OCI-LY3 (cell line): ENCODE measurements around the gene CAPNS1.

ENCODE experiments used
- H2AFZ ChIP-seq: fragments of 200-600, 300-600 bp; shearing (Covaris generic); 2 replicates; pipeline ENCODE4 v1.6.0; 2014; ENCODE audit warnings: antibody characterized with exemption, low read depth, low read length
- H3K27ac ChIP-seq: fragments of 200-600, 300-600 bp; sonication (generic); 2 replicates; pipeline ENCODE4 v1.5.1; 2014; ENCODE audit warnings: mild to moderate bottlenecking, low read length, moderate library complexity, mixed read lengths
- H3K27me3 ChIP-seq: fragments of 200-600, 300-600 bp; sonication (generic); 2 replicates; pipeline ENCODE4 v1.6.1; 2014; ENCODE audit warnings: low read depth, low read length, mixed read lengths
- H3K36me3 ChIP-seq: fragments of 200-600, 300-600 bp; sonication (generic); replicated peaks from 2 replicates; pipeline ENCODE3; 2014; ENCODE audit warnings: low read depth, low read length, mixed read lengths
- H3K4me1 ChIP-seq: fragments of 300-600, 200-600 bp; sonication (generic); 2 replicates; pipeline ENCODE4 v1.6.1; 2014; ENCODE audit warnings: low read length, mixed read lengths
- H3K4me2 ChIP-seq: fragments of 200-600, 300-600 bp; sonication (generic); 2 replicates; pipeline ENCODE4 v1.6.1; 2014; ENCODE audit warnings: low read length, mixed read lengths
- H3K4me3 ChIP-seq: fragments of 300-600, 200-600 bp; sonication (generic); 2 replicates; pipeline ENCODE4 v1.5.1; 2014; ENCODE audit warnings: antibody characterized with exemption, mild to moderate bottlenecking, low read length, moderate library complexity
- H3K79me2 ChIP-seq: fragments of 300-600, 200-600 bp; shearing (Covaris generic); 2 replicates; pipeline ENCODE4 v1.6.1; 2014; ENCODE audit warnings: mild to moderate bottlenecking, low read length, mixed read lengths
- H3K9ac ChIP-seq: fragments of 300-600, 200-600 bp; shearing (Covaris generic); 2 replicates; pipeline ENCODE4 v1.6.0; 2014; ENCODE audit warnings: mild to moderate bottlenecking, low read length, moderate library complexity
- H3K9me3 ChIP-seq: fragments of 200-600, 300-600 bp; shearing (Covaris generic); 2 replicates; pipeline ENCODE4 v1.6.1; 2014; ENCODE audit warnings: low read length, mixed read lengths; ENCODE audit not compliant: insufficient read depth
- H4K20me1 ChIP-seq: fragments of 200-600, 300-600 bp; sonication (generic); 2 replicates; pipeline ENCODE4 v1.6.1; 2016; ENCODE audit warnings: low read length, mixed read lengths; ENCODE audit not compliant: insufficient read depth
- CTCF ChIP-seq: fragments of 200-600, 300-600 bp; sonication (generic); IDR thresholded peaks from 2 replicates; pipeline ENCODE4 v1.5.1; 2014; ENCODE audit warnings: antibody characterized with exemption, low read length, low read depth
- EZH2phosphoT487 ChIP-seq: fragments of 200-600 bp; shearing (Covaris generic); IDR thresholded peaks from 2 replicates; pipeline ENCODE4 v1.6.1; 2018; ENCODE audit warnings: antibody characterized with exemption, mixed run types, low read depth

CAPNS1 gene

GRCh38 chr19:36144624-36145023 lies 4.8 kb downstream of the CAPNS1 start:
- no peak overlapping the region for H3K4me3 ChIP-seq
- H3K36me3 ChIP-seq = peaks cover 48% of the 10 kb centered on the region
- H3K9me3 ChIP-seq = no peaks in the 10 kb centered on the region
- no peaks in the 10 kb centered on the region for H3K27me3 ChIP-seq
- H3K4me2 ChIP-seq = no peak overlapping the region
- no peak overlapping the region for H3K9ac ChIP-seq
- peaks cover 19% of the 10 kb centered on the region for H3K79me2 ChIP-seq
- H2AFZ ChIP-seq = no peak overlapping the region
- H3K27ac ChIP-seq = no peak overlapping the region
- H4K20me1 ChIP-seq = peaks cover 10% of the 10 kb centered on the region
- peaks cover 6% of the 10 kb centered on the region for H3K4me1 ChIP-seq
- no peak for TF ChIP-seq EZH2phosphoT487
- TF ChIP-seq CTCF = no peak

- H3K36me3 ChIP-seq = peaks cover 50% of the 10 kb centered on the region
These were observed 10.0 kb downstream of the CAPNS1 start for GRCh38 chr19:36149673-36150406.

GRCh38 chr19:36150586-36150985 lies 10.7 kb downstream of the CAPNS1 start:
- no peak for TF ChIP-seq CTCF
- no peak for TF ChIP-seq EZH2phosphoT487
- H3K4me1 ChIP-seq = no peaks in the 10 kb centered on the region
- H3K36me3 ChIP-seq = peaks cover 46% of the 10 kb centered on the region
- no peaks in the 10 kb centered on the region for H3K27me3 ChIP-seq
- no peak overlapping the region for H3K4me2 ChIP-seq
- no peak overlapping the region for H2AFZ ChIP-seq
- no peak overlapping the region for H3K27ac ChIP-seq
- H4K20me1 ChIP-seq = no peaks in the 10 kb centered on the region; the same call in 1 of the 2 replicates
- no peaks in the 10 kb centered on the region for H3K9me3 ChIP-seq
- H3K4me3 ChIP-seq = no peak overlapping the region
- no peak overlapping the region for H3K9ac ChIP-seq
- H3K79me2 ChIP-seq = no peaks in the 10 kb centered on the region

More at GRCh38 chr19:36149673-36150406, 10.0 kb downstream of the CAPNS1 start:
- H3K4me2 ChIP-seq = no peak overlapping the region
- TF ChIP-seq EZH2phosphoT487 (no peak), CTCF (no peak)
- no peaks in the 10 kb centered on the region for H3K27me3 ChIP-seq
- no peaks in the 10 kb centered on the region for H3K79me2 ChIP-seq
- no peak overlapping the region for H3K9ac ChIP-seq
- no peaks in the 10 kb centered on the region; the same call in 1 of the 2 replicates for H4K20me1 ChIP-seq
- no peaks in the 10 kb centered on the region for H3K4me1 ChIP-seq
- H3K4me3 ChIP-seq = no peak overlapping the region
- H2AFZ ChIP-seq = no peak overlapping the region
- H3K9me3 ChIP-seq = no peaks in the 10 kb centered on the region
- no peak overlapping the region for H3K27ac ChIP-seq

GRCh38 chr19:36151144-36152018 lies 11.5 kb downstream of the CAPNS1 start:
- Histone ChIP-seq H3K9me3 (no peaks in the 10 kb centered on the region), H4K20me1 (no peaks in the 10 kb centered on the region; the same call in 1 of the 2 replicates), H2AFZ (no peak overlapping the region), H3K4me3 (no peak overlapping the region), H3K4me1 (no peaks in the 10 kb centered on the region), H3K27ac (no peak overlapping the region), H3K27me3 (no peaks in the 10 kb centered on the region), H3K36me3 (peaks cover 38% of the 10 kb centered on the region), H3K9ac (no peak overlapping the region), H3K79me2 (no peaks in the 10 kb centered on the region), H3K4me2 (no peak overlapping the region)
- TF ChIP-seq CTCF = no peak
- no peak for TF ChIP-seq EZH2phosphoT487
